Purkinje cell (primary cell): ENCODE results near the gene LCE1A. TPM values are rescaled to one million over a fixed set of nuclear protein-coding genes. Genes with fewer than 3 reads are reported as not detected.

Experiments used
- polyA plus RNA-seq: library from polyadenylated mRNA; unstranded; fragments of >200 nt; fragmentation: Nextera tagmentation; gene quantifications from 2 replicates; pipeline ENCODE4 v1.2.1, GENCODE V29; 2014

The LCE1A gene, protein sequence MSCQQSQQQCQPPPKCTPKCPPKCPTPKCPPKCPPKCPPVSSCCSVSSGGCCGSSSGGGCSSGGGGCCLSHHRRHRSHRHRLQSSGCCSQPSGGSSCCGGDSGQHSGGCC
- polyA plus RNA-seq: not detected in 2 replicates

GRCh38 chr1:152827173-152827572 lies at the start of gene LCE1A:
Gene LCE1A, plus strand, starts transcription at chr1:152827473. Its CDS starts 0 bp downstream, at chr1:152827473.

GRCh38 chr1:152786077-152786476 lies 41.2 kb upstream of the LCE1A start, which contains the start of gene LCE1E:
Gene LCE1E, plus strand, starts transcription at chr1:152786257. Its CDS starts 1,043 bp downstream, at chr1:152787300.

DNA sequence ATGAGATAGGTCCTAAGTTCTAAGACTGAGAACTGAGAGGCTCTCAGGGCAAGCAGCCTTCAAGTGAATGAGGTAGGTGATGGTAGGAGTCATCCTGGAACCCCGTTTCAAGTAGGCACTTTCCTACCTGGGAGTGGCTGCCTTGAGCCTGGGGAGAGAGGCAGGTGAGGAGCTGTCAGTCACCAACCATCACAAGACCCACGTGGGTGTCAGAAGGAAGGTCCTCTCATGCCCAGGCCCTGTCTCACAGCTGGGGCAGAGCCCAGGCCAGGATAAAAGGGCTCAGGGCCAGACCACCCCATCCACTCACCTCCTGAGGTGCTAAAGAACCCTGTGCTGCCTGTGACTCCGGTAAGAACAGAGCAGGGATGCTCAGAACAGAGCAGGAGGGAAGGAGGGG lies 30.9 kb upstream of the LCE1A start, which contains the start of gene LCE1D:
Gene LCE1D, plus strand, starts transcription at position 301 of the 400 bp plus-strand sequence. CDS start 1,074 bp downstream, outside the sequence.

DNA sequence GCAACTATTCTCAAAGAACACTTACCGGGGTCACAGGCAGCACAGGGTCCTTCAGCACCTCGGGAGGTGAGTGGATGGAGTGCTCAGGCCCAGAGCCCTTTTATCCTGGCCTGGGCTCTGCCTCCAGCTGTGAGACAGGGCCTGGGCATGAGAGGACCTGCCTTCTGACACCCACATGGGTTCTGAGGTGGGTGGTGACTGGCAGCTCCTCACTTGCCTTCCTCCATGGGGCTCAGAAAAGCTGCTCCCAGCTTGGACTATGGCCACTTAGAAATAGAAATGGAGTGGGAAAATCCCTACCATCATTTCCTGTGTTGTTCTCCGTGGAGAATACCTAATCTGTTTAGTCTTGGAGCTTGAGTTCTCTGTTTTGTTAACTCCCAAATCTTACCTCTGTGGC lies 20.7 kb upstream of the LCE1A start, which contains the start of gene LCE1C:
Gene LCE1C, minus strand, starts transcription at position 76 of the 400 bp plus-strand sequence. CDS start 1,173 bp downstream, outside the sequence.

DNA sequence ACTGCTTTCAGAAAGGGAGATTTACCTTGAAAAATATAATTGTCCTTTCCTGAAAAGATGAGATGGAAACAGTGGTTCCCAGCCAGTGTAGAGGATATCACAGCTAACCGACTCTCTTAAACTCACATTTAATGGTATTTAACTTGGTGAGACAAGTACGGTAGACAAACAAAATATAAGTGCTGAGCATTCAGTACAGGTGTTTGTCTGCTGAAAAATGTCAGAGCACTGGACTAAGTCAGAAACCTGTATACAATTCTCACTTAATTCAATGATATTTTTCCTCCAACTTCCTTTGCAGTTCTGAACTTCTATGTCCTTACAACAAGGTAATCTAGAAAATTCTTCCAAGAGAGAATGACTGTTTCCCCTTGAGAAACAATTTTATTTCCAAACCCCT lies 15.6 kb upstream of the LCE1A start, which contains the start of gene LCE1B:
Gene LCE1B, plus strand, starts transcription at position 301 of the 400 bp plus-strand sequence. CDS start 476 bp downstream, outside the sequence.

GRCh38 chr1:152842556-152842955 lies 15.3 kb downstream of the LCE1A start, which contains the start of gene LCE6A:
Gene LCE6A, plus strand, starts transcription at chr1:152842856. Its CDS starts 665 bp downstream, at chr1:152843521.

DNA sequence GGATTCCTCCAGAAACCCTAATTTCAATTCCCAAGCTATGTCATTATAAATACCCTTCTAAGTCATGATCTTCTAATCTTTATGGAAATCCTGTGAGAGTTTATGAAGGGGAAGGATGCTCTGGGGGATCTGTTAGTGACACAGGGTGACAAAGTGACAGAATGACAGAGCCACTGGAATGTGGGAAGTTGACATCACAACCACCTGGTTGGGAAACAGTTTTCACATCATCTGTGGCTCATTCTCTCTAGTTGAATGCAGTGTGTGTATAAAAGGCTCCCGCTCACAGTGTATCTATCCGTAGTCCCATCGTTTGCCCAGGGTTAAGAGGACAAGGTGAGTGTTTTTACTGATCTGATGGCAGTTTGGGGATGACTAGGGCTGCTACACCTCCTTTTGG lies 32.4 kb downstream of the LCE1A start, which contains the start of gene LCE7A:
Gene LCE7A, plus strand, starts transcription at position 301 of the 400 bp plus-strand sequence. CDS start 702 bp downstream, outside the sequence.

Other genes starting within 250 kb of the LCE1A start
- not detected in 2 replicates for gene LCE3D, start 247.0 kb upstream of the LCE1A start, polyA plus RNA-seq
- gene LCE3C, start 227.2 kb upstream of the LCE1A start, polyA plus RNA-seq: not detected in 2 replicates
- gene LCE3B, start 213.7 kb upstream of the LCE1A start, polyA plus RNA-seq: not detected in 2 replicates
- not detected in 2 replicates for gene LCE3A, start 204.4 kb upstream of the LCE1A start, polyA plus RNA-seq
- not detected in 2 replicates for gene LCE2D, start 164.1 kb upstream of the LCE1A start, polyA plus RNA-seq
- gene LCE2C, start 152.2 kb upstream of the LCE1A start, polyA plus RNA-seq: not detected in 2 replicates
- not detected in 2 replicates for gene LCE2B, start 141.3 kb upstream of the LCE1A start, polyA plus RNA-seq
- gene LCE2A, start 129.1 kb upstream of the LCE1A start, polyA plus RNA-seq: not detected in 2 replicates
- gene LCE4A, start 119.3 kb upstream of the LCE1A start, polyA plus RNA-seq: not detected in 2 replicates
- not detected in 2 replicates for gene KPRP, start 69.4 kb upstream of the LCE1A start, polyA plus RNA-seq
- gene LCE1F, start 52.3 kb upstream of the LCE1A start, polyA plus RNA-seq: not detected in 2 replicates
- not detected in 2 replicates for gene LCE1E, start 41.2 kb upstream of the LCE1A start, polyA plus RNA-seq
- gene LCE1D, start 30.8 kb upstream of the LCE1A start, polyA plus RNA-seq: not detected in 2 replicates
- gene LCE1C, start 20.8 kb upstream of the LCE1A start, polyA plus RNA-seq: not detected in 2 replicates
- gene LCE1B, start 15.5 kb upstream of the LCE1A start, polyA plus RNA-seq: not detected in 2 replicates
- gene LCE6A, start 15.4 kb downstream of the LCE1A start, polyA plus RNA-seq: not detected in 2 replicates
- not detected in 2 replicates for gene LCE7A, start 32.5 kb downstream of the LCE1A start, polyA plus RNA-seq
- not detected in 2 replicates for gene SMCP, start 50.8 kb downstream of the LCE1A start, polyA plus RNA-seq
- gene IVL, start 81.1 kb downstream of the LCE1A start, polyA plus RNA-seq: not detected in 2 replicates
- gene SPRR5, start 119.7 kb downstream of the LCE1A start, polyA plus RNA-seq: not detected in 2 replicates
- gene SPRR4, start 143.2 kb downstream of the LCE1A start, polyA plus RNA-seq: not detected in 2 replicates
- 1.3 TPM in 1 of 2 replicates, not detected in the other for gene SPRR1A, start 156.6 kb downstream of the LCE1A start, polyA plus RNA-seq
- not detected in 2 replicates for gene SPRR3, start 174.3 kb downstream of the LCE1A start, polyA plus RNA-seq
- gene SPRR1B, start 203.7 kb downstream of the LCE1A start, polyA plus RNA-seq: not detected in 2 replicates
- not detected in 2 replicates for gene SPRR2D, start 213.6 kb downstream of the LCE1A start, polyA plus RNA-seq
- not detected in 2 replicates for gene SPRR2A, start 230.0 kb downstream of the LCE1A start, polyA plus RNA-seq
- not detected in 2 replicates for gene SPRR2B, start 244.1 kb downstream of the LCE1A start, polyA plus RNA-seq